Mesangial cell (primary cell): Measurements from ENCODE around the gene FTMT. TPM values are rescaled to one million over a fixed set of nuclear protein-coding genes. Genes with fewer than 3 reads are reported as not detected.

Experiments
- total RNA-seq: library from RNA; depleted of rRNA; stranded (reverse); fragments of >200 nt; gene quantifications from 2 replicates; pipeline ENCODE4 v1.2.3, GENCODE V29; 2015

The FTMT gene
- total RNA-seq = not detected in 2 replicates

DNA sequence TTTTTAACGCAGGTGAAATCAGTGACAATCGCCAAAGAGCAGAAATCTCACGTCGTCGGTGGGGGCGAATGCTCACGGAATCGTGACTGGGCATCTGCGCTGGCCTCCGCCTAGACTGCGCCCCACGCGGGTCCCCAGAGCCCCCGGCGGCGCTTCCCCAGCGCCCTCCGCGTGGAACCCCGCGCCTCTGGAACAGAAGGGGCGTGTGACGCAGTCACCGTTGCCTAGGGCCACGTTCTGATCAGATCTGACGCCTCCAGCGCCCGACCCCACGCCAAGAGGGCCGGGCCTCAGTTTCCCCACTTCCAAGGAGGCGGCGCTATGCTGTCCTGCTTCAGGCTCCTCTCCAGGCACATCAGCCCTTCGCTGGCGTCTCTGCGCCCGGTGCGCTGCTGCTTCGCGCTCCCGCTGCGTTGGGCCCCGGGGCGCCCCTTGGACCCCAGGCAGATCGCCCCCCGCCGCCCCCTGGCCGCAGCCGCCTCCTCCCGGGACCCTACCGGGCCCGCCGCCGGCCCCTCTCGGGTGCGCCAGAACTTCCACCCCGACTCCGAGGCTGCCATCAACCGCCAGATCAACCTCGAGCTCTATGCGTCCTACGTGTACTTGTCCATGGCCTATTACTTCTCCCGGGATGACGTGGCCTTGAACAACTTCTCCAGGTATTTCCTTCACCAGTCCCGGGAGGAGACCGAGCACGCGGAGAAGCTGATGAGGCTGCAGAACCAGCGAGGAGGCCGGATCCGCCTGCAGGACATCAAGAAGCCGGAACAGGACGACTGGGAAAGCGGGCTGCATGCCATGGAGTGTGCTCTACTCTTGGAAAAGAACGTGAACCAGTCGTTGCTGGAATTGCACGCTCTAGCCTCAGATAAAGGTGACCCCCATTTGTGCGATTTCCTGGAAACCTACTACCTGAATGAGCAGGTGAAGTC lies at the start of gene FTMT:
Gene FTMT (plus strand): TSS at position 240 of the 932 bp plus-strand sequence. CDS start 82 bp downstream, at position 322.

Other genes with a start within 250 kb of the FTMT start
- gene SRFBP1, start 110.1 kb downstream of the FTMT start, total RNA-seq = 4.1 and 8.5 TPM in 2 replicates
- 63.2 and 134 TPM in 2 replicates for gene LOX, start 226.4 kb downstream of the FTMT start, total RNA-seq